ENCODE measurements around the gene HSPB9.
A peak's percentile ranks its signal among the peaks of the same experiment; 100 is the strongest.
"Not testable (repeated sequence)": the region's sequence is repeated elsewhere in the genome, so short reads cannot be mapped to it uniquely, and the experiment has no call there.

The HSPB9 gene

GRCh38 chr17:42120161-42120769, 2.3 kb upstream of the HSPB9 start:
- no peak for DNase-seq (ENCODE audit: low spot score)

- DNase-seq (ENCODE audit: low spot score), result peak; percentile 98
Observed at GRCh38 chr17:42120770-42121769, 1.5 kb upstream of the HSPB9 start, which contains the start of gene KAT2A. KAT2A (minus strand) TSS chr17:42121367; CDS start chr17:42121304, 63 bp downstream.

- DNase-seq (ENCODE audit: low spot score), result no peak
Observed at GRCh38 chr17:42124256-42124655, 1.7 kb downstream of the HSPB9 start.

- DNase-seq (ENCODE audit: low spot score), result no peak
Observed at GRCh38 chr17:42125565-42125964, 3.0 kb downstream of the HSPB9 start.

- no peak for DNase-seq (ENCODE audit: low spot score)
Observed at GRCh38 chr17:42126836-42127235, 4.2 kb downstream of the HSPB9 start.

- DNase-seq (ENCODE audit: low spot score), result no peak
Observed at GRCh38 chr17:42127414-42127813, 4.8 kb downstream of the HSPB9 start.

- no peak for DNase-seq (ENCODE audit: low spot score)
Observed at GRCh38 chr17:42129109-42129837, 6.7 kb downstream of the HSPB9 start.

GRCh38 chr17:42130310-42130936, 7.8 kb downstream of the HSPB9 start:
- no peak for DNase-seq (ENCODE audit: low spot score)

- no peak for DNase-seq (ENCODE audit: low spot score)
Observed at GRCh38 chr17:42131232-42131631, 8.6 kb downstream of the HSPB9 start.

GRCh38 chr17:42131981-42132432, 9.4 kb downstream of the HSPB9 start:
- DNase-seq (ENCODE audit: low spot score), result no peak

- peak; percentile 84 for DNase-seq (ENCODE audit: low spot score)
Observed at GRCh38 chr17:42132941-42133340, 10.3 kb downstream of the HSPB9 start.

- no peak for DNase-seq (ENCODE audit: low spot score)
Observed at GRCh38 chr17:42133461-42134041, 10.9 kb downstream of the HSPB9 start.

- DNase-seq (ENCODE audit: low spot score), result no peak
Observed at GRCh38 chr17:42135151-42135550, 12.5 kb downstream of the HSPB9 start.

- peak; percentile 77 for DNase-seq (ENCODE audit: low spot score)
Observed at GRCh38 chr17:42135664-42136653, 13.4 kb downstream of the HSPB9 start.

GRCh38 chr17:42136654-42137051, 14.0 kb downstream of the HSPB9 start:
- no peak for DNase-seq (ENCODE audit: low spot score)

GRCh38 chr17:42138749-42139492, 16.3 kb downstream of the HSPB9 start:
- no peak for DNase-seq (ENCODE audit: low spot score)

GRCh38 chr17:42140690-42141089, 18.1 kb downstream of the HSPB9 start:
- not testable (repeated sequence) for DNase-seq (ENCODE audit: low spot score)

GRCh38 chr17:42141382-42141781, 18.8 kb downstream of the HSPB9 start:
- no peak for DNase-seq (ENCODE audit: low spot score)

GRCh38 chr17:42142371-42142896, 19.8 kb downstream of the HSPB9 start:
- peak; percentile 65 for DNase-seq (ENCODE audit: low spot score)
